K562 treated with DMSO at 1 percent for 24 hours (cell line): ENCODE results near the gene LGALS9B. TPM values are rescaled to one million over a fixed set of nuclear protein-coding genes. Genes with fewer than 3 reads are reported as not detected.

ENCODE experiments used
- total RNA-seq: library from RNA; unstranded; fragments of 300-600 nt; gene quantifications from 2 replicates; pipeline ENCODE4 v1.2.3, GENCODE V29; 2022; ENCODE audit warnings: low read depth; ENCODE audit not compliant: insufficient read depth

Gene LGALS9B
- not detected in 2 replicates for total RNA-seq

GRCh38 chr17:20467447-20467846, at the start of gene LGALS9B:
TSS of gene LGALS9B (minus strand) at chr17:20467539. CDS start at chr17:20467470, 69 bp downstream.

Other genes with a start within 250 kb of the LGALS9B start
- not detected in 2 replicates for gene CDRT15L2, start 112.2 kb upstream of the LGALS9B start, total RNA-seq